ENCODE measurements around the gene MS4A12. TPM values are rescaled to one million over a fixed set of nuclear protein-coding genes. Genes with fewer than 3 reads are reported as not detected.
"Not testable (repeated sequence)": the region's sequence is repeated elsewhere in the genome, so short reads cannot be mapped to it uniquely, and the experiment has no call there.

The MS4A12 gene, protein sequence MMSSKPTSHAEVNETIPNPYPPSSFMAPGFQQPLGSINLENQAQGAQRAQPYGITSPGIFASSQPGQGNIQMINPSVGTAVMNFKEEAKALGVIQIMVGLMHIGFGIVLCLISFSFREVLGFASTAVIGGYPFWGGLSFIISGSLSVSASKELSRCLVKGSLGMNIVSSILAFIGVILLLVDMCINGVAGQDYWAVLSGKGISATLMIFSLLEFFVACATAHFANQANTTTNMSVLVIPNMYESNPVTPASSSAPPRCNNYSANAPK
- total RNA-seq (not detected), polyA plus RNA-seq (ENCODE audit: insufficient read length in 2 of 2) (not detected)
- long read RNA-seq, donor 1, result 0 reads
- long read RNA-seq, donor 2, result 0 reads
- long read RNA-seq, donor 3, result 0 reads
- long read RNA-seq, donor 4, result 0 reads

- WGBS (ENCODE audit: insufficient coverage), result 100% methylated on average over 1 of the region's 4 CpGs
- no peaks in the 10 kb centered on the region for H3K9me3 ChIP-seq (ENCODE audit: control insufficient read depth, insufficient read depth, low read length)
- no peak within 1 kb of the TSS for H3K27ac ChIP-seq (ENCODE audit: low read depth, low read length)
- no peak for DNase-seq (ENCODE audit: low read depth in 4 of 6, low spot score in 6 of 6)
- H3K27me3 ChIP-seq (ENCODE audit: control insufficient read depth, insufficient read depth, low read length), result no peaks in the 10 kb centered on the region
- no peaks in the 10 kb centered on the region for H3K36me3 ChIP-seq (ENCODE audit: control insufficient read depth, insufficient read depth, low read length)
- H3K4me1 ChIP-seq (ENCODE audit: control insufficient read depth, insufficient read depth, low read length), result no peaks in the 10 kb centered on the region
- H3K4me3 ChIP-seq (ENCODE audit: low read depth, low read length), result no peak within 1 kb of the TSS
These were observed at the start of gene MS4A12 for GRCh38 chr11:60492488-60493009. Gene MS4A12, plus strand, starts transcription at chr11:60492778. Its CDS starts 4,541 bp downstream, at chr11:60497319.

DNA sequence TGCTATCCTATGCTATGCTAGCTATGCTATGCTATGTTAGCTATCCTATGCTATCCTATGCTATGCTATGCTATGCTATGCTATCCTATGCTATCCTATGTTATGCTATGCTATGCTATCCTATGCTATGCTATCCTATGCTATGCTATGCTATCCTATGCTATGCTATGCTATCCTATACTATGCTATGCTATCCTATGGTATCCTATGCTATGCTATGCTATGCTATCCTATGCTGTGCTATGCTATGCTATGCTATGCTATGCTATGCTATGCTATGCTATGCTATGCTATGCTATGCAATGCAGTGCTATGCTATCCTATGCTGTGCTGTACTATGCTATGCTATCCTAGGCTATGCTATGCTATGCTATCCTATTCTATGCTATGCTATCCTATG, 45.5 kb upstream of the MS4A12 start:
- Histone ChIP-seq H3K27ac (ENCODE audit: low read depth, low read length) (no peak overlapping the region), H3K9me3 (ENCODE audit: control insufficient read depth, insufficient read depth, low read length) (no peaks in the 10 kb centered on the region), H3K4me1 (ENCODE audit: control insufficient read depth, insufficient read depth, low read length) (no peaks in the 10 kb centered on the region)

GRCh38 chr11:60447846-60448245, 44.7 kb upstream of the MS4A12 start:
- H3K36me3 ChIP-seq (ENCODE audit: control insufficient read depth, insufficient read depth, low read length), result no peaks in the 10 kb centered on the region
- no peak for DNase-seq (ENCODE audit: low read depth in 4 of 6, low spot score in 6 of 6)
- H3K4me1 ChIP-seq (ENCODE audit: control insufficient read depth, insufficient read depth, low read length), result no peaks in the 10 kb centered on the region
- no peaks in the 10 kb centered on the region for H3K27me3 ChIP-seq (ENCODE audit: control insufficient read depth, insufficient read depth, low read length)
- H3K4me3 ChIP-seq (ENCODE audit: low read depth, low read length), result no peak overlapping the region
- no peak overlapping the region for H3K27ac ChIP-seq (ENCODE audit: low read depth, low read length)
- H3K9me3 ChIP-seq (ENCODE audit: control insufficient read depth, insufficient read depth, low read length), result no peaks in the 10 kb centered on the region

More for the DNA sequence above, 45.5 kb upstream of the MS4A12 start:
- Histone ChIP-seq H3K36me3 (ENCODE audit: control insufficient read depth, insufficient read depth, low read length) (no peaks in the 10 kb centered on the region), H3K27me3 (ENCODE audit: control insufficient read depth, insufficient read depth, low read length) (no peaks in the 10 kb centered on the region), H3K4me3 (ENCODE audit: low read depth, low read length) (no peak overlapping the region)
- no peak for DNase-seq (ENCODE audit: low read depth in 4 of 6, low spot score in 6 of 6)

- not testable (repeated sequence) for H3K27me3 ChIP-seq (ENCODE audit: control insufficient read depth, insufficient read depth, low read length); H3K4me3 ChIP-seq (ENCODE audit: low read depth, low read length); H3K4me1 ChIP-seq (ENCODE audit: control insufficient read depth, insufficient read depth, low read length); H3K36me3 ChIP-seq (ENCODE audit: control insufficient read depth, insufficient read depth, low read length); DNase-seq (ENCODE audit: low read depth in 4 of 6, low spot score in 6 of 6); H3K9me3 ChIP-seq (ENCODE audit: control insufficient read depth, insufficient read depth, low read length); H3K27ac ChIP-seq (ENCODE audit: low read depth, low read length)
- over 99% methylated on average over 15 of the region's 32 CpGs for WGBS (ENCODE audit: insufficient coverage)
These were observed 41.4 kb upstream of the MS4A12 start for GRCh38 chr11:60451185-60451584.

GRCh38 chr11:60454212-60454611, 38.4 kb upstream of the MS4A12 start:
- Histone ChIP-seq H3K4me1 (ENCODE audit: control insufficient read depth, insufficient read depth, low read length) (no peaks in the 10 kb centered on the region), H3K27me3 (ENCODE audit: control insufficient read depth, insufficient read depth, low read length) (no peaks in the 10 kb centered on the region), H3K4me3 (ENCODE audit: low read depth, low read length) (no peak overlapping the region), H3K9me3 (ENCODE audit: control insufficient read depth, insufficient read depth, low read length) (no peaks in the 10 kb centered on the region), H3K36me3 (ENCODE audit: control insufficient read depth, insufficient read depth, low read length) (no peaks in the 10 kb centered on the region), H3K27ac (ENCODE audit: low read depth, low read length) (no peak overlapping the region)
- no peak for DNase-seq (ENCODE audit: low read depth in 4 of 6, low spot score in 6 of 6)

- no peaks in the 10 kb centered on the region for H3K9me3 ChIP-seq (ENCODE audit: control insufficient read depth, insufficient read depth, low read length)
- no peak within 1 kb of the TSS for H3K4me3 ChIP-seq (ENCODE audit: low read depth, low read length)
- H3K27ac ChIP-seq (ENCODE audit: low read depth, low read length), result no peak within 1 kb of the TSS
- WGBS (ENCODE audit: insufficient coverage), result 75% methylated on average over 2 of the region's 4 CpGs
- no peaks in the 10 kb centered on the region for H3K36me3 ChIP-seq (ENCODE audit: control insufficient read depth, insufficient read depth, low read length)
- H3K27me3 ChIP-seq (ENCODE audit: control insufficient read depth, insufficient read depth, low read length), result no peaks in the 10 kb centered on the region
- no peaks in the 10 kb centered on the region for H3K4me1 ChIP-seq (ENCODE audit: control insufficient read depth, insufficient read depth, low read length)
- no peak for DNase-seq (ENCODE audit: low read depth in 4 of 6, low spot score in 6 of 6)
These were observed 37.0 kb upstream of the MS4A12 start, which contains the start of gene MS4A1 for GRCh38 chr11:60455531-60456042. Gene MS4A1, plus strand, starts transcription at chr11:60455847. Its CDS starts 6,528 bp downstream, at chr11:60462375.

DNA sequence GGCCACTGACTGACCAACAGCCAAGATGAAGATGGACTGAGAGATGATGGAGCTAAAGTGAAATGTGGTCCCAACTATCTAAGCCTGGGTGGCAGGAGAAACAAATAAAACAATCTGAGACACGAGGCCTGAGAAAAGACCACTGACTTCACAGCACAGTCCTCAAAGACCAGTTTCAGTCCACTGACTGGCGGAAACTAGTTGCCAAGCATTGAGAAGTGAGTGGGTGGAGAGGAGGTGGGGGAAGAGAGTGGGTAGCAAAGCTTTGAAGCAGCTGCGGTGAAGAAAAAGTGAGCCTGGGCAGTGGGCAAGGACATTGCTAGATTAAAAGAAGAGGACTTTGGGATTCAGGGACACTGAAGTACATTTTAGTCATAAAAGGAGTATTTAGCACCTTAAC, 35.0 kb upstream of the MS4A12 start:
- H3K9me3 ChIP-seq (ENCODE audit: control insufficient read depth, insufficient read depth, low read length), result no peaks in the 10 kb centered on the region
- no peaks in the 10 kb centered on the region for H3K36me3 ChIP-seq (ENCODE audit: control insufficient read depth, insufficient read depth, low read length)
- no peaks in the 10 kb centered on the region for H3K4me1 ChIP-seq (ENCODE audit: control insufficient read depth, insufficient read depth, low read length)
- no peaks in the 10 kb centered on the region for H3K27me3 ChIP-seq (ENCODE audit: control insufficient read depth, insufficient read depth, low read length)
- H3K27ac ChIP-seq (ENCODE audit: low read depth, low read length), result no peak overlapping the region
- no peak overlapping the region for H3K4me3 ChIP-seq (ENCODE audit: low read depth, low read length)
- no peak for DNase-seq (ENCODE audit: low read depth in 4 of 6, low spot score in 6 of 6)
- 82% methylated on average over 3 of the region's 3 CpGs for WGBS (ENCODE audit: insufficient coverage)

- no peaks in the 10 kb centered on the region for H3K4me1 ChIP-seq (ENCODE audit: control insufficient read depth, insufficient read depth, low read length)
- no peak for DNase-seq (ENCODE audit: low read depth in 4 of 6, low spot score in 6 of 6)
- H3K36me3 ChIP-seq (ENCODE audit: control insufficient read depth, insufficient read depth, low read length), result no peaks in the 10 kb centered on the region
- H3K4me3 ChIP-seq (ENCODE audit: low read depth, low read length), result no peak overlapping the region
- H3K27me3 ChIP-seq (ENCODE audit: control insufficient read depth, insufficient read depth, low read length), result no peaks in the 10 kb centered on the region
- H3K27ac ChIP-seq (ENCODE audit: low read depth, low read length), result no peak overlapping the region
- no peaks in the 10 kb centered on the region for H3K9me3 ChIP-seq (ENCODE audit: control insufficient read depth, insufficient read depth, low read length)
- no CpG with 5 or more reads among the region's 1 CpG for WGBS (ENCODE audit: insufficient coverage)
These were observed 33.2 kb upstream of the MS4A12 start for GRCh38 chr11:60459345-60459744.

GRCh38 chr11:60468829-60469228, 23.7 kb upstream of the MS4A12 start:
- Histone ChIP-seq H3K27ac (ENCODE audit: low read depth, low read length) (no peak overlapping the region), H3K9me3 (ENCODE audit: control insufficient read depth, insufficient read depth, low read length) (no peaks in the 10 kb centered on the region), H3K36me3 (ENCODE audit: control insufficient read depth, insufficient read depth, low read length) (no peaks in the 10 kb centered on the region), H3K4me1 (ENCODE audit: control insufficient read depth, insufficient read depth, low read length) (no peaks in the 10 kb centered on the region), H3K4me3 (ENCODE audit: low read depth, low read length) (no peak overlapping the region), H3K27me3 (ENCODE audit: control insufficient read depth, insufficient read depth, low read length) (no peaks in the 10 kb centered on the region)
- no peak for DNase-seq (ENCODE audit: low read depth in 4 of 6, low spot score in 6 of 6)
- no CpG with 5 or more reads among the region's 2 CpGs for WGBS (ENCODE audit: insufficient coverage)

DNA sequence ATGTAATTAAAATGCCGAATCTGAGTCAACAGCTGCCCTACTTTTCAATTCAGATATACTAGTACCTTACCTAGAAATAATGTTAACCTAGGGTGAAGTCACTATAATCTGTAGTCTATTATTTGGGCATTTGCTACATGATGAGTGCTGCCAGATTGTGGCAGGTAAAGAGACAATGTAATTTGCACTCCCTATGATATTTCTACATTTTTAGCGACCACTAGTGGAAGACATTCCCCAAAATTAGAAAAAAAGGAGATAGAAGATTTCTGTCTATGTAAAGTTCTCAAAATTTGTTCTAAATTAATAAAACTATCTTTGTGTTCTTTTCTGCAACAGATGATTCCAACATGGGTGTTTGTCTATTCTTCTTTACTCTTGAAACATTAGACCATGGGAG, 22.9 kb upstream of the MS4A12 start:
- Histone ChIP-seq H3K27ac (ENCODE audit: low read depth, low read length) (no peak overlapping the region), H3K9me3 (ENCODE audit: control insufficient read depth, insufficient read depth, low read length) (no peaks in the 10 kb centered on the region), H3K4me1 (ENCODE audit: control insufficient read depth, insufficient read depth, low read length) (no peaks in the 10 kb centered on the region), H3K27me3 (ENCODE audit: control insufficient read depth, insufficient read depth, low read length) (no peaks in the 10 kb centered on the region), H3K4me3 (ENCODE audit: low read depth, low read length) (no peak overlapping the region), H3K36me3 (ENCODE audit: control insufficient read depth, insufficient read depth, low read length) (no peaks in the 10 kb centered on the region)
- WGBS (ENCODE audit: insufficient coverage), result no CpG with 5 or more reads among the region's 2 CpGs
- no peak for DNase-seq (ENCODE audit: low read depth in 4 of 6, low spot score in 6 of 6)
